ENCODE results near the gene PRSS8.

DNA sequence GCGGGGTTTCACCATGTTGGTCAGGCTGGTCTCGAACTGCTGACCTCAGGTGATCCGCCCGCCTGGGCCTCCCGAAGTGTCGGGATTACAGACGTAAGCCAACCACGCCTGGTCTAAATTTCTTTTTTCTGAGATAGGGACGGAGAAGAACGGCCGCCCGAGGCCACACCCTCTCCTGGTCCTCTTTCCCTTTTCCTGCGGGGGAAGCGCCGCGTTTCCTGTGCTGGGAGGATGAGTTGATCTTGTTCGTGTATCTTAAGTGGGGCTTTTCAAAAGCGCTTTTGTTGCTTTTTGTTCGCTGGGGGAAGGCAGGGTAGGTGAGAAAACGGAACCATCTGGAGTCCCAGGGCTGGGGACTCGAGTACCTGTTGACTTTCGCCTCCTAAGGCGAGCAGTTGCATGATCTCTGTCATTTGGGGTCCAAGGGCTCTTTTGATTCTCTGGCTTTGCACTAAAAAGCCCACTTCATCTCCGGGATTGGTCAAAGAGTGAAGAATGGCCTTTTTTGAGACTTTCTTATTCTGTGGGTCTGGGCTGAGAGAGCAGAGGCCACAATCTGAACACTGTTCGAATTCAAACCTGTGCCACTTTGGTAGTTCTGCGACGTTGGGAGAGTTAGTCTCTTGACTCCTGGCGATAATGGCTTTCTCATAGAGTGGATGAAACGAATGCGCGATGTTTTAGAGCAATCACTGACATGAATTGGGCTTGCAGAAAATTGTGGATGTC is 45.7 kb upstream of the PRSS8 start:
- no peak for TF ChIP-seq POLR2A (IDR thresholded peaks at IDR 0.05; ENCODE audit: low read depth, low read length)
- no peak for TF ChIP-seq TAF1 (IDR thresholded peaks at IDR 0.05; ENCODE audit: borderline replicate concordance, low read depth, low read length)
